ENCODE measurements around the gene FBF1. TPM values are rescaled to one million over a fixed set of nuclear protein-coding genes. Genes with fewer than 3 reads are reported as not detected.

The FBF1 gene
- total RNA-seq, 3 donors from 2014 or later (not counting 1 experiment from before 2014, with no cell fraction given), result 24.9 to 34.0 (median 33.0) TPM

DNA sequence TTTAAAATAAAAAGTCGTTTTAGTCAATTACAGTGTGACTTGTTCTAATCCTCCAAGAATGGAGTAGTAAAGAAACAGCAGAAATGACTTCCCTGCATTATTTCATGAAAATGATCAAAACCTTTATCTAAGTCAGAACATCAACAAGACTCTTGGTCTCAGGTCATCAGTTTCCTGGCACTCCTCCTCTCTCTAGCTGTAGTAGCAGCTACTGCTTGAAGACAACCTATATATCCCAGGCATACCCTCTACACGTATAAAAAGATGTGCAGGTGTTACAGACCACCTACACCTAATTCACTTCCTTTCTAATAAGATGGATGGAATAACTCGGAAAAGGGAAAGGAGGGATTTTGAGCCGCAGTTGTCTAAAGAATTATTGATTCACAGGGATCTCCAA is 1.6 kb upstream of the FBF1 start:
- no peak overlapping the region for H3K27ac Mint-ChIP-seq
- Histone ChIP-seq H3K4me3 (ENCODE audit: low read length) (no peak overlapping the region), H3K36me3 (ENCODE audit: control insufficient read depth, insufficient read depth, low read length) (peaks cover 8% of the 10 kb centered on the region), H3K4me1 (ENCODE audit: control insufficient read depth, insufficient read depth, low read length) (peaks cover 13% of the 10 kb centered on the region), H3K9me3 (ENCODE audit: control insufficient read depth, insufficient read depth, low read length) (no peaks in the 10 kb centered on the region), H3K27me3 (ENCODE audit: control insufficient read depth, insufficient read depth, low read length) (no peaks in the 10 kb centered on the region), H3K27ac (ENCODE audit: low read length) (no peak overlapping the region)
- no peaks in the 10 kb centered on the region for H3K36me3 Mint-ChIP-seq
- ATAC-seq (no peak), DNase-seq (no peak)
- intact Hi-C loops (cut with micrococcal nuclease), result loop anchor here (10.0 kb wide), 1 partner anchor 58 kb away; no protein-coding TSS in a partner anchor
- no peak overlapping the region for H3K4me3 Mint-ChIP-seq
- no peaks in the 10 kb centered on the region for H3K9me3 Mint-ChIP-seq
- no peak for TF ChIP-seq CTCF (IDR thresholded peaks at IDR 0.05)
- peaks cover 11 to 13% of the 10 kb centered on the region in 2 donors for H3K4me1 Mint-ChIP-seq
- 94% methylated on average over 2 of the region's 4 CpGs for WGBS (ENCODE audit: insufficient coverage)
- no peaks in the 10 kb centered on the region for H3K27me3 Mint-ChIP-seq (ENCODE audit: low read depth in 2 of 2)

DNA sequence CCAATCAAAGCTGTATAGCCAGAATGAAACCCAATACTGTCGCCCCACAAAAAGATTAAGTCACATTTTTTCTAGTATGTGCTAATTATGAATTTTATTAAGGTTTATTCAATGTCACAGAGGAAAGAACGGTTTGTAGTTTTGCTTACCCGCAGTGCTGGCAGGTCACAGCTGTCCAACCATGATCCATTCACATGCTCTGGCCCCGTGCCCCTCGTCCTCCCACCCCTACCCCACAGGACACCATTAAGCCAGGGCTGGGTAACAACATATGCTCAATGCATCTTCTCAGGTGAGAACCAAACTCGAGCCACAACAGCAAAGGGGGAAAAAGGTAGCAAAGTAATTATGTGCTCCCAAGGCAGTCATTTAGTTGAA is 589 bp upstream of the FBF1 start:
- WGBS (ENCODE audit: insufficient coverage), result 68% methylated on average over 5 of the region's 6 CpGs
- intact Hi-C loops (cut with micrococcal nuclease), result loop anchor here (1.0 to 10.0 kb wide), 3 partner anchors 37 to 57 kb away; partner anchors contain the start of genes ACOX1, MRPL38 and TEN1
- peaks cover 11 to 13% of the 10 kb centered on the region in 2 donors for H3K4me1 Mint-ChIP-seq
- DNase-seq (no peak), ATAC-seq (no peak)
- H3K9me3 Mint-ChIP-seq, result no peaks in the 10 kb centered on the region
- H3K4me1 ChIP-seq (ENCODE audit: control insufficient read depth, insufficient read depth, low read length), result peaks cover 13% of the 10 kb centered on the region
- peaks cover 6% of the 10 kb centered on the region for H3K36me3 ChIP-seq (ENCODE audit: control insufficient read depth, insufficient read depth, low read length)
- H3K36me3 Mint-ChIP-seq, result no peaks in the 10 kb centered on the region
- peak overlapping the region; percentile 65 to 92 for H3K27ac Mint-ChIP-seq
- H3K9me3 ChIP-seq (ENCODE audit: control insufficient read depth, insufficient read depth, low read length), result no peaks in the 10 kb centered on the region
- H3K27me3 ChIP-seq (ENCODE audit: control insufficient read depth, insufficient read depth, low read length), result no peaks in the 10 kb centered on the region
- H3K4me3 ChIP-seq (ENCODE audit: low read length), result peak overlapping the region; percentile 32
- TF ChIP-seq CTCF (IDR thresholded peaks at IDR 0.05), result no peak
- H3K4me3 Mint-ChIP-seq, result peak overlapping the region; percentile 89
- peak overlapping the region; percentile 23 for H3K27ac ChIP-seq (ENCODE audit: low read length)
- no peaks in the 10 kb centered on the region for H3K27me3 Mint-ChIP-seq (ENCODE audit: low read depth in 2 of 2)

DNA sequence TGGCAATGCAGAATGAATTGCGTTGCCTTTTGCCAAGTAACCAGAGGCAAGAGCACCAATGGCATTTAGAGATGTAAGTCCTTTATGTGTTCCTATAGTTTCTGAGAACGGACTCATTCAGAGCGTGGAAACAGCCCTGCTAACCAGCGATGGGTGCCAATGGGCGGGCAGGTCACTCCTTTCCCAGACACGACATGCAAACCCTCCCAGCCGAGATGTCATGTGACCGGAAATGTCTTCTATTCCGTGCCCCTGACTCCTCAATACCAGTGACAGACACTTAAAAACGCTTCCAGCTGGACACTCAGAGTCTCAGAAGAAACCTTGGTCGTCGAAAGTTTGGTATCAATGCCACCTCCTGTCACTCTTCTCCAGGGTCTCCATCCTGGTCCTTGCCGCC is 3.2 kb downstream of the FBF1 start:
- no peak for ATAC-seq
- no peak for TF ChIP-seq CTCF (IDR thresholded peaks at IDR 0.05)
- Histone ChIP-seq H3K27ac (ENCODE audit: low read length) (no peak overlapping the region), H3K27me3 (ENCODE audit: control insufficient read depth, insufficient read depth, low read length) (no peaks in the 10 kb centered on the region), H3K4me1 (ENCODE audit: control insufficient read depth, insufficient read depth, low read length) (peaks cover 13% of the 10 kb centered on the region), H3K9me3 (ENCODE audit: control insufficient read depth, insufficient read depth, low read length) (no peaks in the 10 kb centered on the region), H3K36me3 (ENCODE audit: control insufficient read depth, insufficient read depth, low read length) (no peaks in the 10 kb centered on the region), H3K4me3 (ENCODE audit: low read length) (no peak overlapping the region)
- intact Hi-C loops (cut with micrococcal nuclease), result no loop called here
- DNase-seq, result no peak
- Mint-ChIP-seq H3K9me3 (no peaks in the 10 kb centered on the region), H3K27ac (no peak overlapping the region), H3K27me3 (ENCODE audit: low read depth in 2 of 2) (no peaks in the 10 kb centered on the region), H3K4me3 (no peak overlapping the region), H3K36me3 (no peaks in the 10 kb centered on the region), H3K4me1 (peaks cover 11 to 13% of the 10 kb centered on the region in 2 donors)
- 89% methylated on average over 13 of the region's 13 CpGs for WGBS (ENCODE audit: insufficient coverage)

GRCh38 chr17:75933808-75934207 is 7.0 kb downstream of the FBF1 start:
- Histone ChIP-seq H3K36me3 (ENCODE audit: control insufficient read depth, insufficient read depth, low read length) (no peaks in the 10 kb centered on the region), H3K4me1 (ENCODE audit: control insufficient read depth, insufficient read depth, low read length) (no peaks in the 10 kb centered on the region), H3K4me3 (ENCODE audit: low read length) (no peak overlapping the region), H3K27me3 (ENCODE audit: control insufficient read depth, insufficient read depth, low read length) (no peaks in the 10 kb centered on the region), H3K27ac (ENCODE audit: low read length) (no peak overlapping the region), H3K9me3 (ENCODE audit: control insufficient read depth, insufficient read depth, low read length) (no peaks in the 10 kb centered on the region)
- 94% methylated on average over 4 of the region's 4 CpGs for WGBS (ENCODE audit: insufficient coverage)
- Mint-ChIP-seq H3K4me3 (no peak overlapping the region), H3K4me1 (no peaks in the 10 kb centered on the region), H3K36me3 (no peaks in the 10 kb centered on the region), H3K27ac (no peak overlapping the region), H3K9me3 (no peaks in the 10 kb centered on the region), H3K27me3 (ENCODE audit: low read depth in 2 of 2) (no peaks in the 10 kb centered on the region)
- no peak for TF ChIP-seq CTCF (IDR thresholded peaks at IDR 0.05)
- intact Hi-C loops (cut with micrococcal nuclease), result no loop called here
- DNase-seq (no peak), ATAC-seq (no peak)
